BLaER1 (cell line): ENCODE measurements around the gene EPHA6.

Source experiments
- H3K27ac ChIP-seq: shearing (Covaris generic); formaldehyde crosslinking; 2 replicates; pipeline ENCODE4 v1.8.1; 2022
- H3K27me3 ChIP-seq: shearing (Covaris generic); formaldehyde crosslinking; 2 replicates; pipeline ENCODE4 v1.8.1; 2022
- H3K36me3 ChIP-seq: shearing (Covaris generic); formaldehyde crosslinking; 2 replicates; pipeline ENCODE4 v1.8.1; 2022
- H3K4me1 ChIP-seq: shearing (Covaris generic); formaldehyde crosslinking; 2 replicates; pipeline ENCODE4 v1.8.1; 2022
- H3K4me2 ChIP-seq: shearing (Covaris generic); formaldehyde crosslinking; 2 replicates; pipeline ENCODE4 v1.8.1; 2022
- H3K4me3 ChIP-seq: shearing (Covaris generic); formaldehyde crosslinking; 2 replicates; pipeline ENCODE4 v1.8.1; 2022
- H3K9ac ChIP-seq: shearing (Covaris generic); formaldehyde crosslinking; 2 replicates; pipeline ENCODE4 v1.8.1; 2022
- H3K9me3 ChIP-seq: shearing (Covaris generic); formaldehyde crosslinking; 2 replicates; pipeline ENCODE4 v1.8.1; 2022
- H4K20me1 ChIP-seq: shearing (Covaris generic); formaldehyde crosslinking; 2 replicates; pipeline ENCODE4 v1.8.1; 2022
- Cebpa-rat ChIP-seq: shearing (Covaris generic); IDR thresholded peaks from 2 replicates; pipeline ENCODE4 v1.8.1; 2022

The EPHA6 gene

GRCh38 chr3:97297032-97297431 lies 482.6 kb downstream of the EPHA6 start:
- no peaks in the 10 kb centered on the region for H3K36me3 ChIP-seq
- peaks cover 31% of the 10 kb centered on the region for H3K9me3 ChIP-seq
- TF ChIP-seq Cebpa-rat = no peak
- H3K4me1 ChIP-seq = no peaks in the 10 kb centered on the region
- no peaks in the 10 kb centered on the region for H3K27me3 ChIP-seq
- H3K4me3 ChIP-seq = no peak overlapping the region
- no peak overlapping the region for H3K27ac ChIP-seq
- H3K9ac ChIP-seq = no peak overlapping the region
- H3K4me2 ChIP-seq = no peak overlapping the region
- no peaks in the 10 kb centered on the region for H4K20me1 ChIP-seq

GRCh38 chr3:97301114-97301513 lies 486.7 kb downstream of the EPHA6 start:
- H3K4me2 ChIP-seq = no peak overlapping the region
- 0 out of 2 replicates have a peak, but pooled peaks cover 4% of the 10 kb centered on the region for H3K9me3 ChIP-seq
- H3K4me1 ChIP-seq = no peaks in the 10 kb centered on the region
- H4K20me1 ChIP-seq = no peaks in the 10 kb centered on the region
- no peak overlapping the region for H3K9ac ChIP-seq
- no peaks in the 10 kb centered on the region for H3K36me3 ChIP-seq
- no peak overlapping the region for H3K27ac ChIP-seq
- H3K4me3 ChIP-seq = no peak overlapping the region
- no peak for TF ChIP-seq Cebpa-rat
- no peaks in the 10 kb centered on the region for H3K27me3 ChIP-seq

GRCh38 chr3:97306226-97306625 lies 491.8 kb downstream of the EPHA6 start:
- H3K36me3 ChIP-seq = no peaks in the 10 kb centered on the region
- no peak overlapping the region for H3K9ac ChIP-seq
- no peaks in the 10 kb centered on the region for H3K27me3 ChIP-seq
- no peak for TF ChIP-seq Cebpa-rat
- H3K4me1 ChIP-seq = no peaks in the 10 kb centered on the region
- no peaks in the 10 kb centered on the region for H4K20me1 ChIP-seq
- no peak overlapping the region for H3K4me2 ChIP-seq
- H3K4me3 ChIP-seq = no peak overlapping the region
- no peak overlapping the region for H3K27ac ChIP-seq
- no peaks in the 10 kb centered on the region for H3K9me3 ChIP-seq

GRCh38 chr3:97338375-97338774 lies 524.0 kb downstream of the EPHA6 start:
- H4K20me1 ChIP-seq = no peaks in the 10 kb centered on the region
- H3K9ac ChIP-seq = no peak overlapping the region
- TF ChIP-seq Cebpa-rat = no peak
- no peak overlapping the region for H3K4me2 ChIP-seq
- H3K36me3 ChIP-seq = no peaks in the 10 kb centered on the region
- no peaks in the 10 kb centered on the region for H3K4me1 ChIP-seq
- no peaks in the 10 kb centered on the region for H3K27me3 ChIP-seq
- H3K27ac ChIP-seq = no peak overlapping the region
- H3K4me3 ChIP-seq = no peak overlapping the region
- H3K9me3 ChIP-seq = no peaks in the 10 kb centered on the region

GRCh38 chr3:97340940-97341339 lies 526.5 kb downstream of the EPHA6 start:
- no peak for TF ChIP-seq Cebpa-rat
- H3K27ac ChIP-seq = no peak overlapping the region
- H3K27me3 ChIP-seq = no peaks in the 10 kb centered on the region
- H3K4me1 ChIP-seq = no peaks in the 10 kb centered on the region
- no peak overlapping the region for H3K4me2 ChIP-seq
- no peak overlapping the region for H3K4me3 ChIP-seq
- H3K9ac ChIP-seq = no peak overlapping the region
- no peaks in the 10 kb centered on the region for H3K9me3 ChIP-seq
- H4K20me1 ChIP-seq = no peaks in the 10 kb centered on the region
- H3K36me3 ChIP-seq = no peaks in the 10 kb centered on the region

- no peaks in the 10 kb centered on the region for H3K9me3 ChIP-seq
- H3K27ac ChIP-seq = no peak overlapping the region
- no peak for TF ChIP-seq Cebpa-rat
- no peaks in the 10 kb centered on the region for H3K27me3 ChIP-seq
- no peaks in the 10 kb centered on the region for H3K36me3 ChIP-seq
- H3K4me1 ChIP-seq = no peaks in the 10 kb centered on the region
- H3K9ac ChIP-seq = no peak overlapping the region
- no peak overlapping the region for H3K4me2 ChIP-seq
- no peak overlapping the region for H3K4me3 ChIP-seq
- H4K20me1 ChIP-seq = no peaks in the 10 kb centered on the region
Measured at GRCh38 chr3:97347780-97348179, 533.4 kb downstream of the EPHA6 start.

- no peak for TF ChIP-seq Cebpa-rat
- Histone ChIP-seq H3K27ac (no peak overlapping the region), H4K20me1 (no peaks in the 10 kb centered on the region), H3K27me3 (no peaks in the 10 kb centered on the region), H3K4me1 (no peaks in the 10 kb centered on the region), H3K36me3 (no peaks in the 10 kb centered on the region), H3K4me2 (no peak overlapping the region), H3K4me3 (no peak overlapping the region), H3K9ac (no peak overlapping the region), H3K9me3 (0 out of 2 replicates have a peak, but pooled peaks cover 11% of the 10 kb centered on the region)
Measured at GRCh38 chr3:97350971-97351370, 536.6 kb downstream of the EPHA6 start.

GRCh38 chr3:97353176-97353575 lies 538.8 kb downstream of the EPHA6 start:
- H3K9ac ChIP-seq = no peak overlapping the region
- H4K20me1 ChIP-seq = no peaks in the 10 kb centered on the region
- no peaks in the 10 kb centered on the region for H3K36me3 ChIP-seq
- H3K4me1 ChIP-seq = no peaks in the 10 kb centered on the region
- no peak for TF ChIP-seq Cebpa-rat
- no peak overlapping the region for H3K27ac ChIP-seq
- H3K4me2 ChIP-seq = no peak overlapping the region
- H3K27me3 ChIP-seq = no peaks in the 10 kb centered on the region
- H3K9me3 ChIP-seq = 0 out of 2 replicates have a peak, but pooled peaks cover 11% of the 10 kb centered on the region
- no peak overlapping the region for H3K4me3 ChIP-seq

- Histone ChIP-seq H3K9me3 (no peaks in the 10 kb centered on the region), H3K9ac (no peak overlapping the region), H3K27ac (no peak overlapping the region), H4K20me1 (no peaks in the 10 kb centered on the region), H3K4me2 (no peak overlapping the region), H3K27me3 (no peaks in the 10 kb centered on the region), H3K36me3 (no peaks in the 10 kb centered on the region), H3K4me3 (no peak overlapping the region), H3K4me1 (no peaks in the 10 kb centered on the region)
- TF ChIP-seq Cebpa-rat = no peak
Measured at GRCh38 chr3:97359977-97360376, 545.6 kb downstream of the EPHA6 start.

GRCh38 chr3:97360804-97361203 lies 546.4 kb downstream of the EPHA6 start:
- Histone ChIP-seq H3K9ac (no peak overlapping the region), H3K27ac (no peak overlapping the region), H3K4me3 (no peak overlapping the region), H3K9me3 (no peaks in the 10 kb centered on the region), H3K27me3 (no peaks in the 10 kb centered on the region), H3K4me2 (no peak overlapping the region), H4K20me1 (no peaks in the 10 kb centered on the region), H3K36me3 (no peaks in the 10 kb centered on the region), H3K4me1 (no peaks in the 10 kb centered on the region)
- TF ChIP-seq Cebpa-rat = no peak

- H3K4me1 ChIP-seq = no peaks in the 10 kb centered on the region
- no peaks in the 10 kb centered on the region for H3K36me3 ChIP-seq
- no peaks in the 10 kb centered on the region for H4K20me1 ChIP-seq
- TF ChIP-seq Cebpa-rat = no peak
- no peak overlapping the region for H3K27ac ChIP-seq
- H3K27me3 ChIP-seq = no peaks in the 10 kb centered on the region
- no peak overlapping the region for H3K4me2 ChIP-seq
- no peak overlapping the region for H3K9ac ChIP-seq
- no peak overlapping the region for H3K4me3 ChIP-seq
- peaks cover 10% of the 10 kb centered on the region; the same call in 1 of the 2 replicates for H3K9me3 ChIP-seq
Measured at GRCh38 chr3:97384583-97384982, 570.2 kb downstream of the EPHA6 start.
